GM12878 (cell line): ENCODE data around the gene ZNF808. TPM values are rescaled to one million over a fixed set of nuclear protein-coding genes. Genes with fewer than 3 reads are reported as not detected.
"Not testable (repeated sequence)": the region's sequence is repeated elsewhere in the genome, so short reads cannot be mapped to it uniquely, and the experiment has no call there.

Experiments used
- ATAC-seq: fragments of 200-7000 bp; cut with Tn5 transposase; 3 replicates; pipeline ENCODE4 v1.9.1; 2020; ENCODE audit warnings: mild to moderate bottlenecking, moderate library complexity
- BruUV-seq: library from RNA; stranded (reverse); fragments of 400-500 nt; replicated peaks from 2 replicates; lab custom pipeline; 2021; lab: Mats Ljungman, UMichigan
- CTCF ChIA-PET: fragments of 300-600 bp; sonication (Branson Sonifier 250); formaldehyde crosslinking; extraction: SDS; loops from one replicate; lab custom pipeline; 2021; ENCODE audit warnings: inconsistent platforms; lab: Yijun Ruan, JAX
- POLR2A ChIA-PET: fragments of 350-600 bp; formaldehyde crosslinking; extraction: SDS; loops from one replicate; lab custom pipeline; 2021; ENCODE audit warnings: inconsistent platforms; lab: Charles Lee
- RAD21 ChIA-PET: fragments of 300-600 bp; sonication (Branson Sonifier 250); formaldehyde crosslinking; loops from one replicate; lab custom pipeline; 2023; ENCODE audit warnings: antibody characterized with exemption; ENCODE audit not compliant: unreplicated experiment; lab: Charles Lee
- SMC1A ChIA-PET: fragments of 300-600 bp; sonication (Branson Sonifier 250); formaldehyde crosslinking; loops from one replicate; lab custom pipeline; 2023; ENCODE audit not compliant: unreplicated experiment, uncharacterized antibody; lab: Charles Lee
- DNase-seq: peaks from one replicate; pipeline ENCODE4 v3.0.0-alpha.2; 2011; ENCODE audit warnings: low read depth, low spot score
- FAIRE-seq: peaks from 3 replicates; lab custom pipeline; 2011; peaks lifted over from hg19 to GRCh38; lab: Jason Lieb, UNC
- H2AFZ ChIP-seq: 2 replicates; pipeline ENCODE4 v1.6.0; 2011; ENCODE audit warnings: low read depth, low read length, control low read depth; ENCODE audit not compliant: control insufficient read depth
- H3K27ac ChIP-seq: 2 replicates; pipeline ENCODE4 v1.5.1; 2011; ENCODE audit warnings: control low read depth; ENCODE audit not compliant: control insufficient read depth, insufficient read depth
- H3K27me3 ChIP-seq, 2 experiments: replicated peaks in 1 of 2; 2 replicates each; pipeline versions ENCODE4 v1.6.0 to v1.6.1; 2011; ENCODE audit warnings: low read length in 1 of 2; ENCODE audit not compliant: control insufficient read depth in 2 of 2, insufficient read depth in 2 of 2
- H3K36me3 ChIP-seq, 2 experiments: 2 replicates each; pipeline ENCODE4 v1.5.1; 2011; ENCODE audit warnings: low read length in 1 of 2; ENCODE audit not compliant: control insufficient read depth in 2 of 2, insufficient read depth in 2 of 2
- H3K4me1 ChIP-seq: 2 replicates; pipeline ENCODE4 v1.6.1; 2011; ENCODE audit warnings: mild to moderate bottlenecking, low read length, moderate library complexity, mixed read lengths; ENCODE audit not compliant: control insufficient read depth, insufficient read depth
- H3K4me2 ChIP-seq: 2 replicates; pipeline ENCODE4 v1.6.0; 2011; ENCODE audit warnings: control low read depth; ENCODE audit not compliant: control insufficient read depth, insufficient read depth
- H3K4me3 ChIP-seq: fragments of 200-600 bp; sonication (generic); 2 replicates; pipeline ENCODE4 v1.5.1; 2016
- H3K79me2 ChIP-seq: 2 replicates; pipeline ENCODE4 v1.6.0; 2011; ENCODE audit warnings: low read length; ENCODE audit not compliant: control insufficient read depth, insufficient read depth
- H3K9ac ChIP-seq: 2 replicates; pipeline ENCODE4 v1.8.0; 2011; ENCODE audit warnings: low read length, control low read depth, mixed read lengths; ENCODE audit not compliant: control insufficient read depth, insufficient read depth
- H3K9me3 ChIP-seq: replicated peaks from 3 replicates; pipeline ENCODE4 v1.5.1; 2011; ENCODE audit warnings: mild to moderate bottlenecking, low read length; ENCODE audit not compliant: control insufficient read depth, insufficient read depth
- H4K20me1 ChIP-seq: 2 replicates; pipeline ENCODE4 v1.6.0; 2011; ENCODE audit not compliant: control insufficient read depth, insufficient read depth
- ESRRA ChIP-seq: IDR thresholded peaks from 2 replicates; pipeline ENCODE4 v1.6.1; 2012; ENCODE audit warnings: mild to moderate bottlenecking, low read length, improper control_type of control experiment
- GABPA ChIP-seq: IDR thresholded peaks from 2 replicates; pipeline ENCODE4 v1.6.1; 2014; ENCODE audit warnings: antibody characterized with exemption, low read depth, mild to moderate bottlenecking, inconsistent platforms
- JUND ChIP-seq: IDR thresholded peaks from 2 replicates; pipeline ENCODE4 v1.6.1; 2012; ENCODE audit warnings: low read depth, mild to moderate bottlenecking, low read length, improper control_type of control experiment, moderate library complexity
- NRF1 ChIP-seq: conservative IDR thresholded peaks from 2 replicates; pipeline ENCODE4 v1.6.1; 2011; ENCODE audit warnings: mild to moderate bottlenecking, low read depth, low read length, improper control_type of control experiment
- TCF12 ChIP-seq: IDR thresholded peaks from 2 replicates; pipeline ENCODE4 v1.6.1; 2011; ENCODE audit warnings: low read depth, mild to moderate bottlenecking, low read length
- WGBS: methylation state at CpG from one replicate; pipeline ENCODE4 v1.1.6; 2016; ENCODE audit warnings: low lambda C conversion rate; ENCODE audit not compliant: insufficient replicate concordance, insufficient coverage; ENCODE audit errors: missing lambda C conversion rate; 5-methylcytosine and 5-hydroxymethylcytosine counted together
- in situ Hi-C: fragments of 300-500 bp; cut with MboI; formaldehyde crosslinking; loops from 9 replicates; pipeline ENCODE4 v1.14.3; 2018; ENCODE audit warnings: mixed read lengths
- intact Hi-C: fragments of 100-400 bp; cut with micrococcal nuclease; formaldehyde crosslinking; loops from one replicate; pipeline ENCODE4 v1.14.2; 2022; ENCODE audit not compliant: unreplicated experiment
- polyA plus RNA-seq, 11 experiments: library from polyadenylated mRNA; depleted of rRNA in 4 of 11; unstranded in 6 of 11; stranded (reverse) in 5 of 11; fragments of >200 nt; fragmentation: Nextera tagmentation in 4 of 11; fragmentation: Illumina TruSeq in 1 of 11; extraction: Ambion mirVana in 4 of 11; extraction: Trizol in 1 of 11; gene quantifications; 1 replicate in 1 of 11; 2 replicates in 10 of 11; pipeline versions ENCODE4 v1.2.1 to v1.2.3, GENCODE V29; 2011 to 2016; ENCODE audit warnings: inconsistent platforms in 2 of 11, missing spikeins in 2 of 11, low read depth in 1 of 11
- total RNA-seq, 4 experiments: library from RNA; depleted of rRNA in 3 of 4; stranded (reverse); fragments of >200 nt in 3 of 4; fragmentation: Illumina TruSeq in 1 of 4; extraction: Trizol in 1 of 4; gene quantifications; 2 replicates each; pipeline versions ENCODE4 v1.2.1 to v1.2.3, GENCODE V29; 2013 to 2021
- TF ChIP-seq, protein P1 (sequence below): fragments of 450-650 bp; formaldehyde crosslinking; IDR thresholded peaks from 2 replicates; pipeline ENCODE4 v1.5.0; 2022; ENCODE audit warnings: mild to moderate bottlenecking, missing genetic modification characterization
- TF ChIP-seq, protein P2 (sequence below): fragments of 450-650 bp; IDR thresholded peaks from 2 replicates; pipeline ENCODE4 v1.6.1; 2016; ENCODE audit warnings: mild to moderate bottlenecking
- TF ChIP-seq, protein P3 (sequence below): IDR thresholded peaks from 2 replicates; pipeline ENCODE4 v1.6.1; 2011; ENCODE audit warnings: low read depth, low read length, improper control_type of control experiment, borderline replicate concordance

ZNF808 gene
- total and polyA plus RNA-seq, 10 of the 15 experiments (the other 5 are each of a cell fraction or from before 2014, with no cell fraction given): 2.1 to 20.2 (median 7.2) TPM

DNA sequence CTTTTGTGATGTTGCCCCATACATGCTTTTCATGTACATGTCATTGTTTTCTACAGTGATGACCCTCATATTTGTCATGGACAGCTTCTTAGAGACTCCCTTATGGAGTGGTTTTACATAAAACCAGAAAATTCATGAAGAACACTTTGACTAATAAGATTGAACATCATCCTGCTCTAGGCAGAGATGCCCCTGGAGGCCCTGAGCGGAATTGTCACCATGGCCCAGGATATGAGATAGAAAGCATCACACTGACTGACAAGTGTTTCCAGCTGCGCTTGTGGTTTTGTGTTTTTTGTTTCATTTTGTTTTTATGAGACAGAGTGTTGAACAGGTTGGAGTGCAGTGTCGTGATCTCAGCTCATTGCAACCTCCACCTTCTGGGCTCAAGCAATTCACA, 64.8 kb downstream of the ZNF808 start (continued):
- TF ChIP-seq, protein P1, sequence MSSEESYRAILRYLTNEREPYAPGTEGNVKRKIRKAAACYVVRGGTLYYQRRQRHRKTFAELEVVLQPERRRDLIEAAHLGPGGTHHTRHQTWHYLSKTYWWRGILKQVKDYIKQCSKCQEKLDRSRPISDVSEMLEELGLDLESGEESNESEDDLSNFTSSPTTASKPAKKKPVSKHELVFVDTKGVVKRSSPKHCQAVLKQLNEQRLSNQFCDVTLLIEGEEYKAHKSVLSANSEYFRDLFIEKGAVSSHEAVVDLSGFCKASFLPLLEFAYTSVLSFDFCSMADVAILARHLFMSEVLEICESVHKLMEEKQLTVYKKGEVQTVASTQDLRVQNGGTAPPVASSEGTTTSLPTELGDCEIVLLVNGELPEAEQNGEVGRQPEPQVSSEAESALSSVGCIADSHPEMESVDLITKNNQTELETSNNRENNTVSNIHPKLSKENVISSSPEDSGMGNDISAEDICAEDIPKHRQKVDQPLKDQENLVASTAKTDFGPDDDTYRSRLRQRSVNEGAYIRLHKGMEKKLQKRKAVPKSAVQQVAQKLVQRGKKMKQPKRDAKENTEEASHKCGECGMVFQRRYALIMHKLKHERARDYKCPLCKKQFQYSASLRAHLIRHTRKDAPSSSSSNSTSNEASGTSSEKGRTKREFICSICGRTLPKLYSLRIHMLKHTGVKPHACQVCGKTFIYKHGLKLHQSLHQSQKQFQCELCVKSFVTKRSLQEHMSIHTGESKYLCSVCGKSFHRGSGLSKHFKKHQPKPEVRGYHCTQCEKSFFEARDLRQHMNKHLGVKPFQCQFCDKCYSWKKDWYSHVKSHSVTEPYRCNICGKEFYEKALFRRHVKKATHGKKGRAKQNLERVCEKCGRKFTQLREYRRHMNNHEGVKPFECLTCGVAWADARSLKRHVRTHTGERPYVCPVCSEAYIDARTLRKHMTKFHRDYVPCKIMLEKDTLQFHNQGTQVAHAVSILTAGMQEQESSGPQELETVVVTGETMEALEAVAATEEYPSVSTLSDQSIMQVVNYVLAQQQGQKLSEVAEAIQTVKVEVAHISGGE (CRISPR knock-in tag): no peak
- TF ChIP-seq GABPA: no peak
- TF ChIP-seq JUND: no peak
- TF ChIP-seq, protein P2, sequence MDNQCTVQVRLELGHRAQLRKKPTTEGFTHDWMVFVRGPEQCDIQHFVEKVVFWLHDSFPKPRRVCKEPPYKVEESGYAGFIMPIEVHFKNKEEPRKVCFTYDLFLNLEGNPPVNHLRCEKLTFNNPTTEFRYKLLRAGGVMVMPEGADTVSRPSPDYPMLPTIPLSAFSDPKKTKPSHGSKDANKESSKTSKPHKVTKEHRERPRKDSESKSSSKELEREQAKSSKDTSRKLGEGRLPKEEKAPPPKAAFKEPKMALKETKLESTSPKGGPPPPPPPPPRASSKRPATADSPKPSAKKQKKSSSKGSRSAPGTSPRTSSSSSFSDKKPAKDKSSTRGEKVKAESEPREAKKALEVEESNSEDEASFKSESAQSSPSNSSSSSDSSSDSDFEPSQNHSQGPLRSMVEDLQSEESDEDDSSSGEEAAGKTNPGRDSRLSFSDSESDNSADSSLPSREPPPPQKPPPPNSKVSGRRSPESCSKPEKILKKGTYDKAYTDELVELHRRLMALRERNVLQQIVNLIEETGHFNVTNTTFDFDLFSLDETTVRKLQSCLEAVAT: no peak
- TF ChIP-seq TCF12: no peak
- TF ChIP-seq NRF1: no peak
- TF ChIP-seq, protein P3, sequence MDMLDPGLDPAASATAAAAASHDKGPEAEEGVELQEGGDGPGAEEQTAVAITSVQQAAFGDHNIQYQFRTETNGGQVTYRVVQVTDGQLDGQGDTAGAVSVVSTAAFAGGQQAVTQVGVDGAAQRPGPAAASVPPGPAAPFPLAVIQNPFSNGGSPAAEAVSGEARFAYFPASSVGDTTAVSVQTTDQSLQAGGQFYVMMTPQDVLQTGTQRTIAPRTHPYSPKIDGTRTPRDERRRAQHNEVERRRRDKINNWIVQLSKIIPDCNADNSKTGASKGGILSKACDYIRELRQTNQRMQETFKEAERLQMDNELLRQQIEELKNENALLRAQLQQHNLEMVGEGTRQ: no peak
- TF ChIP-seq ESRRA: no peak

DNA sequence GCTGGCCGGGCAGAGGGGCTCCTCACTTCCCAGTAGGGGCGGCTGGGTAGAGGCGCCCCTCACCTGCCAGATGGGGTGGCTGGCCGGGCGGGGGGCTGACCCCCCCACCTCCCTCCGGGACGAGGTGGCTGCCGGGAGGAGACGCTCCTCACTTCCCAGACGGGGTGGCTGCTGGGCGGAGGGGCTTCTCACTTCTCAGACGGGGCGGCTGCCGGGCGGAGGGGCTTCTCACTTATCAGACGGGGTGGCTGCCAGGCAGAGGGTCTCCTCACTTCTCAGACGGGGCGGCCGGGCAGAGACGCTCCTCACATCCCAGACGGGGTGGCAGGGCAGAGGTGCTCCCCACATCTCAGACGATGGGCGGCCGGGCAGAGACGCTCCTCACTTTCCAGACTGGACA, 66.0 kb downstream of the ZNF808 start:
- H3K79me2 ChIP-seq, H3K4me1 ChIP-seq, ATAC-seq, H3K27me3 ChIP-seq, in situ Hi-C loops, RAD21 ChIA-PET, H3K27ac ChIP-seq, FAIRE-seq, H3K4me3 ChIP-seq, intact Hi-C loops, CTCF ChIA-PET, SMC1A ChIA-PET, H4K20me1 ChIP-seq, DNase-seq, H2AFZ ChIP-seq, BruUV-seq, H3K9me3 ChIP-seq, H3K4me2 ChIP-seq, H3K9ac ChIP-seq, POLR2A ChIA-PET, H3K36me3 ChIP-seq: not testable (repeated sequence)
- no CpG with 5 or more reads among the region's 25 CpGs for WGBS
